GM23248 (cell line): ENCODE data around the gene LTBP3.
A peak's percentile ranks its signal among the peaks of the same experiment; 100 is the strongest.

ENCODE experiments used
- EZH2 ChIP-seq: fragments of 200-600 bp; sonication (generic); IDR thresholded peaks from 2 replicates; pipeline ENCODE4 v1.6.1; 2018; ENCODE audit warnings: antibody characterized with exemption, mild to moderate bottlenecking; ENCODE audit not compliant: insufficient read depth, poor library complexity, severe bottlenecking
- EZH2phosphoT487 ChIP-seq: fragments of 200-600 bp; sonication (generic); IDR thresholded peaks from 2 replicates; pipeline ENCODE4 v1.6.1; 2018; ENCODE audit warnings: antibody characterized with exemption, moderate library complexity, mild to moderate bottlenecking, low read depth; ENCODE audit not compliant: insufficient read depth

- TF ChIP-seq EZH2: no peak
- peak; percentile 30; the same call in 1 of the 2 replicates for TF ChIP-seq EZH2phosphoT487
These were observed 51.8 kb downstream of the LTBP3 start for GRCh38 chr11:65506290-65506771.
